GM13976 (cell line): ENCODE results near the gene AMBN.

Source experiments
- DNase-seq: peaks from one replicate; pipeline ENCODE4 v3.0.0; 2012; ENCODE audit warnings: low spot score
- in situ Hi-C: fragments of 300-500 bp; cut with MboI; formaldehyde crosslinking; loops from one replicate; pipeline ENCODE4 v1.12.0; 2022; ENCODE audit warnings: low sequenced_read_pairs, mixed read lengths, inconsistent platforms; ENCODE audit not compliant: unreplicated experiment
- TF ChIP-seq, protein P1 (sequence below): IDR thresholded peaks from 2 replicates; pipeline ENCODE4 v1.5.1; 2012; ENCODE audit warnings: borderline replicate concordance, mild to moderate bottlenecking; ENCODE audit not compliant: insufficient read depth; ENCODE audit errors: extremely low read depth, missing control alignments, control extremely low read depth

The AMBN gene

DNA sequence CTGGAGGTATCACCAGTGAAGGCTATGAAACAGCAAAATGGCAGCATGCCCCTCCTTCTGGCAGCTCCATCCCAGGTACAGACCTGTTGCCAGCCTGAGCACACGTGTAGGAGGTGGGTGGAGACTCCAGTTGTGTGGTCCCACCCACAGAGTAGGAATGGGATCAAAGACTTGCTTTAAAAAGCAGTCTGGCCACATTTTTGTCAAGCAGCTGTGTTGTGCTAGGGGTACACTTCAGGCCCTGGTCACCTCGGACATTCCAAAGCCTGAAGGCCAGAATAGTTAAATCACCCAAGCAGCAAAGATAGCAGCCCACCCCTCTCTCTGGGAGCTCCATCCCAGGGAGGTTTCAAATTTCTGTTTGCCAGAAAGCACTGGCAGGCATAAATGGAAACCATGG, 20.3 kb upstream of the AMBN start:
- in situ Hi-C loops = no loop called here
- DNase-seq = no peak
- TF ChIP-seq, protein P1, sequence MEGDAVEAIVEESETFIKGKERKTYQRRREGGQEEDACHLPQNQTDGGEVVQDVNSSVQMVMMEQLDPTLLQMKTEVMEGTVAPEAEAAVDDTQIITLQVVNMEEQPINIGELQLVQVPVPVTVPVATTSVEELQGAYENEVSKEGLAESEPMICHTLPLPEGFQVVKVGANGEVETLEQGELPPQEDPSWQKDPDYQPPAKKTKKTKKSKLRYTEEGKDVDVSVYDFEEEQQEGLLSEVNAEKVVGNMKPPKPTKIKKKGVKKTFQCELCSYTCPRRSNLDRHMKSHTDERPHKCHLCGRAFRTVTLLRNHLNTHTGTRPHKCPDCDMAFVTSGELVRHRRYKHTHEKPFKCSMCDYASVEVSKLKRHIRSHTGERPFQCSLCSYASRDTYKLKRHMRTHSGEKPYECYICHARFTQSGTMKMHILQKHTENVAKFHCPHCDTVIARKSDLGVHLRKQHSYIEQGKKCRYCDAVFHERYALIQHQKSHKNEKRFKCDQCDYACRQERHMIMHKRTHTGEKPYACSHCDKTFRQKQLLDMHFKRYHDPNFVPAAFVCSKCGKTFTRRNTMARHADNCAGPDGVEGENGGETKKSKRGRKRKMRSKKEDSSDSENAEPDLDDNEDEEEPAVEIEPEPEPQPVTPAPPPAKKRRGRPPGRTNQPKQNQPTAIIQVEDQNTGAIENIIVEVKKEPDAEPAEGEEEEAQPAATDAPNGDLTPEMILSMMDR = no peak

DNA sequence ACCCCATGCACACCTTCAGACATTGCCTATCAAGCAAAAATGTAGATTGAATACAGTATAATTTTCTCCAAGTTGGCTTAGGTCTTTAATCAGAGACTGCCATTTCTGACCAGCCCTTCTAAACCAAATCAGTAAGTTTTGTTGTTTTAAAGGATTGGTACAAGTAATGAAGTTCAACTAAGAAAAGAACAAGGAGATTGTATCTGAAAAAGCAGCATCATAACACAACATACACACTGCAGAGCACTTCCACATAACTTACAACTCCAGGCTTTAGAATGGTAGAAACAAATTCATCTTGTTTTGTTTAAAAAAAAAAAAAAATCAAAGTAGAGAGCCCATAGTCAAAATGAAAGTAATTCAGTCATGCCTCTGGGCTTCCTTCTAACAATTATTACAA, 16.1 kb upstream of the AMBN start:
- in situ Hi-C loops = no loop called here
- TF ChIP-seq, protein P1 = no peak
- no peak for DNase-seq

- no peak for DNase-seq
- in situ Hi-C loops = no loop called here
- TF ChIP-seq, protein P1 = no peak
Measured at GRCh38 chr4:70577220-70577927, 14.7 kb upstream of the AMBN start.

- TF ChIP-seq, protein P1 = no peak
- in situ Hi-C loops = no loop called here
- DNase-seq = no peak
Measured at GRCh38 chr4:70581980-70582379, 10.1 kb upstream of the AMBN start.

GRCh38 chr4:70583952-70584834, 7.9 kb upstream of the AMBN start:
- TF ChIP-seq, protein P1 = no peak
- no peak for DNase-seq
- in situ Hi-C loops = no loop called here

- no peak for DNase-seq
- in situ Hi-C loops = no loop called here
- TF ChIP-seq, protein P1 = no peak
Measured at GRCh38 chr4:70586841-70587240, 5.2 kb upstream of the AMBN start.
